ENCODE data around the gene PPCDC.

The PPCDC gene

DNA sequence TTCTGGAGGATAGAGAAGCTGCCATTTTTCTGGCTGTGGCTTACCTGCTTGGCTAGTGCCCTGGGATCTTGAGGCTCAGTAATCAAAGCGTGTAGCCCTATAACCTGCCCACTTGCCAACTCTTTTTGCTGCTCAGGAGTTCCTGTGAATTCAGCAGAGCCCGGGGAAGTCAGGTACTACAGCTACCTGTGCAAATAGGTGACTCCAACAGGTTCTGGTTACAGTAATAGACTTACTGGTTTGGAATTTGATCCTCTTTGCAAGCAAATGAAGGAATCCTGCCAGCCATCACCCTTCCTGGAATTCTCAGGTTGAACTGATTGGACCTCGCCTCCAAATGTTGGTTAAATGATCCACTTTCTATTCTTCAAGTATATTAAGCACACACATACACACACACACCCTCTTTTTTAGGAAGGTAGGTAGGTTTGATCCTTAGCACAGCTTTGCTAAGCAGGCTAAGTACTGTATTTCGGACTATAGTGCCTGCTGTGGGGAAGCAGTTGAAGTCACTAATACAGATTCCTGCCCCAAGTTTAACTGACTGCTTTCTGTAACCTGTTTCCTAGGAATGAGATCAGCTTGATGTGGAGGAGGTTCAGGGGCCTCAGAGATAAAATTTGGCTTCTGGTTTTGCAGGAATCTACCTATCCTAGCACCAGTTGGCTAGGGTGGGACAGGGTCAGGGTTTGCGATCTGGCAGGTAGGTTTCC, 2.3 kb downstream of the PPCDC start:
- H3K4me3 ChIP-seq: no peak overlapping the region
- H3K27ac ChIP-seq: no peak overlapping the region
- DNase-seq (ENCODE audit: low spot score): no peak
- TF ChIP-seq CTCF (IDR thresholded peaks at IDR 0.05): no peak

DNA sequence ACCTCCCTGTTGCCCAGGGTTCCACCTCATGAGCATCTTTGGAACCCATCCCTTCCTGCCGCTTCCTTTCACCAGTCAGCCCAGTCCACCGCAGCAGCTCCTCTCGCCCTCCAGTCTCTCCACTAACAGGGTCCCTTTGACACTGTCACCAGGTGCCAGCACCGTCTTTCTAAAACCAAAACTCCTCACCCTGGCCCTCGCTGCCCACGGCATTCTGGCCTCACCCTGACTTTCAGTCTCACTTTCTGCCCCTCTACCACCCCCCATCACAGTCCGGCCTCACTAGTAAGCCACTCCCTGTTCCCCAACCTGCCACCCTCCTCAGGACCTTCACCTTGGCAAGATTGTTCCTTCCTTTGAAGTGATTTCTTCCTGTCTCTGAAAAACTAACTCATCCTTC, 4.2 kb downstream of the PPCDC start:
- no peak for TF ChIP-seq CTCF (IDR thresholded peaks at IDR 0.05)
- Histone ChIP-seq H3K27ac (no peak overlapping the region), H3K4me3 (no peak overlapping the region)
- DNase-seq (ENCODE audit: low spot score): no peak

- Histone ChIP-seq H3K4me3 (no peak overlapping the region), H3K27ac (peak overlapping the region; percentile 90 to 93)
- no peak for DNase-seq (ENCODE audit: low spot score)
- TF ChIP-seq CTCF (IDR thresholded peaks at IDR 0.05): no peak
These were observed 5.6 kb downstream of the PPCDC start for GRCh38 chr15:75028991-75029377.

- H3K4me3 ChIP-seq: peak overlapping the region; percentile 64
These were observed 6.1 kb downstream of the PPCDC start for GRCh38 chr15:75029378-75030022.

DNA sequence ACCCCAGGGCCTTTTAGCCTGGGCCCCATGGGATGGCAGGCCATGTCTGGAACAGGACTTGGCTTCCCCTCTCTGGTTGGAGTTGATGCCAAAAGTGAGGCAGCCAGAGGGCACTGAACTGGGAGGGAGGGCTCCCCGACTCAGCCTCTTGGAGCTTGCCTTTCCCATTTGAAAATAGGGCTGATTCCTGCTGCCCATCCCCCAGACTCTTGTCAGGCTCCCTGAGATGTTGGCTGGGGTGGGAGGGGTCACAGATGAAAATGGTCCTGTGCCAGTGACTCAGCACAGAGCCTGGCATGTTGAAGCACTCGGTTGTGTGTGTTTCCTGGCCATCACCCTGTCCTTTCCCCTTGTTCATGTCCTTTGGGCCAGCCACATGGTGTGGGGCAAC, 6.6 kb downstream of the PPCDC start:
- peak; percentile 91 for DNase-seq (ENCODE audit: low spot score)
- Histone ChIP-seq H3K4me3 (peak overlapping the region; percentile 64), H3K27ac (peak overlapping the region; percentile 90 to 93)
- no peak for TF ChIP-seq CTCF (IDR thresholded peaks at IDR 0.05)

More at GRCh38 chr15:75029378-75030022, 6.1 kb downstream of the PPCDC start:
- peak; percentile 97 for DNase-seq (ENCODE audit: low spot score)
- peak; percentile 81 for TF ChIP-seq CTCF (IDR thresholded peaks at IDR 0.05)
- H3K27ac ChIP-seq: peak overlapping the region; percentile 90 to 93

GRCh38 chr15:75030424-75030823, 7.0 kb downstream of the PPCDC start:
- Histone ChIP-seq H3K4me3 (peak overlapping the region; percentile 64), H3K27ac (peak overlapping the region; percentile 90 to 93)
- TF ChIP-seq CTCF (IDR thresholded peaks at IDR 0.05): no peak
- no peak for DNase-seq (ENCODE audit: low spot score)

DNA sequence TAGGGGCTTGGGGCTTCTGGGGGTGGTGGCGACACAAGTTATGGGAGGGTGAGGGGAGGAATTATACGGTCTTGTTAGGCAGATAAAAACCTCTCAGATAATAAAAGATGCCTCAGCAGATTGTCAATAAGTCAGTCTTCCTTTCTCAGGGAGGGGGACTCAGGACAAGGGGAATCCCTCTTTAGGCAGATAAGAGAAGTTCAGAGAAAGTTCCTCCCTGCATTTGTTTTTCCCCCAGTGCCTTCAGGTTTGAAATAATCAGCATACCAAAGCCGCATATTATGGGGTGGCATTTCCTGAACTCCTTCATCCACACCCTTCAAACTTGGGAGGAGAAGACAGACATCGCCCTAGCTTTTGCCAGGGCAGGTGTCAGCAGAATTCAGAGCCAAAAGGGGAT, 8.5 kb downstream of the PPCDC start:
- H3K4me3 ChIP-seq: no peak overlapping the region
- no peak for DNase-seq (ENCODE audit: low spot score)
- no peak for TF ChIP-seq CTCF (IDR thresholded peaks at IDR 0.05)
- H3K27ac ChIP-seq: no peak overlapping the region
